NOMO-1 treated with dmso at 0.1 percent for 144 hours (cell line): ENCODE results near the gene SYNGR3.

ENCODE experiments used
- DNase-seq: peaks from one replicate; lab custom pipeline; 2025; ENCODE audit not compliant: unreplicated experiment; lab: John Stamatoyannopoulos, UW

The SYNGR3 gene

DNA sequence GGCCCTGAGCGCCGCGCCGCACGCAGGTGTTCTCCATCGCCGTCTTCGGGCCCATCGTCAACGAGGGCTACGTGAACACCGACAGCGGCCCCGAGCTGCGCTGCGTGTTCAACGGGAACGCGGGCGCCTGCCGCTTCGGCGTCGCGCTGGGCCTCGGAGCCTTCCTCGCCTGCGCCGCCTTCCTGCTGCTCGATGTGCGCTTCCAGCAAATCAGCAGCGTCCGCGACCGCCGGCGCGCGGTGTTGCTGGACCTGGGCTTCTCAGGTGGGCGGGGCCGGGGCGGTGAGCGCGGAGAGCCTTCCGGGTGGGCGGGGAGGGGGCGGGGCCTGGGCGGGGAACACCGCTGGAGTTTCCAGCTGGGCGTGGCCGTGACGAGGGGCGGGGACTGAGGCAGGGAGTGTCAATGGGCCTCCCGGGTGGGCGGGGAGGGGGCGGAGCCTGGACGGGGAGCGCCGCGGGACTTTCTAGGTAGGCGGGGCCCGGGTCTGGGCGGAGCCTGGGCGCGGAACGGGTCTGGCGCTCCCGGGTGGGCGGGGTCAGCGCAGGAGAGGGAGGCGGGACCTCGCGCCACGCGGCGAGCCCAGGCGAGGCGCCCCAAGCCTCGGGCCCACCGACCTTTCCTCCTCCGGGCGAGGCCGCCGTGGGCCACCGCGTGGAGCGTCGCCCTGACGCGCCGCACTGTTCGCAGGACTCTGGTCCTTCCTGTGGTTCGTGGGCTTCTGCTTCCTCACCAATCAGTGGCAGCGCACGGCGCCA is 2.4 kb downstream of the SYNGR3 start:
- DNase-seq: peak; percentile 79

- DNase-seq: no peak
These were observed 3.0 kb downstream of the SYNGR3 start for GRCh38 chr16:1992704-1993317.

DNA sequence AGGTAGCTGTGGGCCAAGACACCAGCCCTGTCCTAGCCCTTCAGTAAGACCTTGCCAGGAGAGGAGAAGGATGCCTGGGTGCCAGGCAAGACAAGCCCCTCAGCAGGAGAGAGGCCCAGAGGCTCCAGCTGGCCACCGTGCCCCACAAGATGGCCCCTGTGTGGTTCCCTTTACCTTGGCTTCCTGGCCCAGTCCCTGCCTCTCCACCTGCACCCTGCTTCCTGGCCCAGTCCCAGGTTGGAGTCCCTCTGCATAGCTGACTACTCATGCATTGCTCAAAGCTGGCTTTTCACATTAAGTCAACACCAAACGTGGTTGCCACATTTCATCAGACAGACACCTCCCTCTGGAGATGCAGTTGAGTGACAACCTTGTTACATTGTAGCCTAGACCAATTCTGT is 4.0 kb downstream of the SYNGR3 start:
- no peak for DNase-seq

DNA sequence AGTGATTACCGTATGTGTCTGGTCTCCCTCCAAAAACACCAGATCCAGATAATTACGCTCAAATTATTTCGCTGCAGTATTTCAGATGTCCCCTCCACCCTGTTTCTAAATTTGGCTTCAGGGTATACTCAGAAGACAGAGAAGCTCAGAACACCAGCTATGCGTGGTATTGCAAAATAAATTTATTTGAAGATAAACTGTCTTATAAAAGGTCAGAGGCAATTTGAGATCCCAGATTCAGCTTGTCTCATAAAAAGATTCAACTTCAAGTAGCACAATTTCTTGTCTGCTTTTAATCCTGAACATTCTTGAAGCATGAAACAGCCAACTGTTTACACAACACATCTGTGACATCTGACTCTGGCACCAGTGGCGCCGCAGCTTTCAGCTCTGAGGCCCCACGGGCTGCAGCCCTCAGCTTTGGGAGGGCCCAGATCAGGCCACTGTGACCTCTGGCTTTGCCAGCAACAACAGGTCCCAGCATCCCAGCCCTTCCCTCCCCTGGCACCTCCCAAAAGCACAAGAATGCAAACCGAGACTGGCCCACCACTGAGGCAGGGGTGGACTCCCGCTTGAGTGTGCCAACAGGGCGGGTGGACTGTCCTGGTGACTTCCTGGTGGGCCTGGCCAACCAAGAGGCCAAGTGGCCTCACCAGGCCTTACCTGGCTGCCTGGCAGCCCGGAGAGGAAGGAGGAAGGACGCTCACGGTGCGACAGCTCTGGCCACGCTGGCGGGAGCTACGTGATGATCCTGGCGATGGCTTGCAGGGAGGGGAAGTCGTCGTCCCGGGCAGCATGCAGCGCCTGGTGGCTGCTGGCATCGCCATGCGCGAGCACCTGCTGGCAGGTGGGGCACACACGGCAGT is 8.0 kb downstream of the SYNGR3 start:
- no peak for DNase-seq

DNA sequence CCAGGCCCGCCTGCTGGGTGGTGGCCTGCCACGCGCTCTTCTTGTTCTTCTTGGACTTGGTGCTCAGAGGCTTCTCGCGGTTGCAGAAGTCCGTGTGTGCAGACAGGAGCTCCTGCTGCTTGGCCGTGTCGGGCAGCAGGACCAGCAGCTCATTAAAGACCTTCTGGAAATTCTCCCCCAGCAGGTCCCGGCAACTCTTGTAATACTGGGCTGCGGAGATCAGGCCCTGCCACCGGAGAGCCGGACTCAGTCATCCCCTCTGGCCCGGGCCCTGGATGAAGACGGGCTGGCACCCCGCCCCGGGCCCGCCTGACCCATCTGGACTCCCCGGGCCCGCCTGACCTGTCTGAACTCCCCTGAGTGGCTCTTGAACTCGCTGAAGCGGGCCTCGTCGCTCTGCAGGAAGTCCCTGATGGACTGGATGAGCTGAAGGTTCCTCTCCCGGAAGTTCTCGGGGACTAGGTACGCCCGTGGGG is 8.6 kb downstream of the SYNGR3 start:
- no peak for DNase-seq

GRCh38 chr16:1998852-1999801 is 9.4 kb downstream of the SYNGR3 start:
- no peak for DNase-seq

DNA sequence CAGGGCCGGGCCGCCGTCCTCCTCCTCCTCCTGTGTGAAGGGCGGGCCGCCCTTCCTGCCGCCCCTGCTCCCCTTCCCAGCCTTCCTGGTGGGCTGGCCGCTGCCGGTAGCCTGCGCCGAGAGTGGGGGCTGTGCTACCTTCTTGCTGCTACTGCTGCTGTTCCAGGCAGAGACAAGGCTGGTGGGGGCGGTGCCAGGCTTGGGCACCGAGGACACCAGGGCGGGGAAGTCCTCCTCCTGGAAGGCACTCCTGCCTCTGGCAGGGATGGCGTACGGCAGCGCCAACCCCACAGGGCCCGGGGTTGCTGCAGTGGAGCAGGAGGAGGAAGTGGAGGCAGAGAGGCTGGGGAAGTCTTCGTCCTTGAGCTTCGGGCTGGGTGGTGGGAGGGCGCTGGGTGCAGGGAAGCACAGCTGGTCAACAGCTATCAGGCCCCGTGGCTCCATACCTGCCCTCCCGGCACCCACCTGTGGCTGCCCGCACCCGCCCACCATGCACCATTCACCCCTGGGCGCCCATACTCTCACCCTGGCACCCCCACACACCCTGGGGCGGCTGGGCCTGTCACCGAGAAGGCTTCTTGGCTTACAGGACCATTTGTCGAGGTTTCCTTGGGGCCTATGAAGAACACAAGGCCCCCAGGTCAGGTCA is 10.2 kb downstream of the SYNGR3 start:
- DNase-seq: no peak

DNA sequence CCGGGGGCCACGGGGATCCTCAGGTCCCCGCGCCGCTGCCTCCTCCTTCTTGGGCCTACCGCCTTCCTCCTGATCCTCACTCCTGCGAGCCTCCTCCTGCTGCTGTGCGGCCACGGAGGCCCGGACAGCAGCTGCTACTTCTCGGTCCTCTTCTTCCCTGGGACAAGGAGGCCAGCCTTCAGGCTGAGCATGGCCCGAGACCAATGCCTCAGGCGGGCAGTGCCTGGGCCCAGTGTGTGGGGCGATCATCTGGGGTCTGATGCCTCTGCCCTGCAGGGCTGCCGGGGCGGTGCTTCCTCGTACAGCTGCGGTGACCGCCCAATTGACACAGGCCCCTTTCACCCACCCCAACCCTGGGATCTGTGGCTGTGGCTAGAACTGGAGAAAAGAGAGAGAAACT is 11.3 kb downstream of the SYNGR3 start:
- no peak for DNase-seq

DNA sequence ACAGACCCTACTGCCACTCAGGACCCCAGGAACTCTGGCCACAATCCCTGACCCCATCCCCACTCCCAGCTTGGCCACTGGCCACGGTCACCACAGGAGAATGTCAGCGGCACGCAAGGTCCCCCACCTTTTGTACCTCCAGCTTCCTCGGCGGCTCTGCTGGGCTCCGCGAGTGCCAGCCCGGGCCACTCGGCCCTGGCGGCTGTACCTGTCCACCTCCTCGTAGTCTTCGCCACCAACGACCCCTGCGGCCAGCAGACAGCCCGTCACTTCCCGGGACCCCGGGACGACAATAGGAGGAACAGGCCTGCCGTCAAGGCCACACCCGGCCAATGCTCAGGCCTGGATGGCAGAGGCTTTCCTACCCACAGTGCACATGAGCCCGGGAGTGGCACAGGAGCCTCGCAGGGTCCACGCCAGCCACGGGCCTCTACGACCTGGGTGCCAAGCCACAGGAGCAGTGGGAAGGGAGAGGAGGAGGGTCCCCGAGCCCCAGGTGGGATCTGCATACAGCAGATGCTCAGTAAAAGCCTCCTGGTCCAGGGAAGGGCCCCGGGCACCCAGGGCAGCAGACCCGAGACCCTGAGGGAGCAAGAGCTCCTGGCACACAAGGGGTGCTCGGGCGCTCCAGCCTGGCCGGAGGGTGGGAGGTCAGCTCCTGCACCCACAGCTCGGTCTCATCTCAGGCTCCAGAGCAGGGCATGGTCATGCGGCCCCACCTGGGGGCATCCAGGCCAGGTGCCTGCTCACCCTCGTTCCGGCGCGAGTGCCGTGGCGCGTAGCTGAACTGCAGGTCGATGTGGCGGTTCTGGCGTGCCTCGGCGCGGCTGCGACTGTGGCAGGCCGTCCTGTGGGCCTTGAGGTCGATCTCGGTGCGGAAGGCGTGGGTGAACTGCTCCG is 11.9 kb downstream of the SYNGR3 start:
- no peak for DNase-seq

DNA sequence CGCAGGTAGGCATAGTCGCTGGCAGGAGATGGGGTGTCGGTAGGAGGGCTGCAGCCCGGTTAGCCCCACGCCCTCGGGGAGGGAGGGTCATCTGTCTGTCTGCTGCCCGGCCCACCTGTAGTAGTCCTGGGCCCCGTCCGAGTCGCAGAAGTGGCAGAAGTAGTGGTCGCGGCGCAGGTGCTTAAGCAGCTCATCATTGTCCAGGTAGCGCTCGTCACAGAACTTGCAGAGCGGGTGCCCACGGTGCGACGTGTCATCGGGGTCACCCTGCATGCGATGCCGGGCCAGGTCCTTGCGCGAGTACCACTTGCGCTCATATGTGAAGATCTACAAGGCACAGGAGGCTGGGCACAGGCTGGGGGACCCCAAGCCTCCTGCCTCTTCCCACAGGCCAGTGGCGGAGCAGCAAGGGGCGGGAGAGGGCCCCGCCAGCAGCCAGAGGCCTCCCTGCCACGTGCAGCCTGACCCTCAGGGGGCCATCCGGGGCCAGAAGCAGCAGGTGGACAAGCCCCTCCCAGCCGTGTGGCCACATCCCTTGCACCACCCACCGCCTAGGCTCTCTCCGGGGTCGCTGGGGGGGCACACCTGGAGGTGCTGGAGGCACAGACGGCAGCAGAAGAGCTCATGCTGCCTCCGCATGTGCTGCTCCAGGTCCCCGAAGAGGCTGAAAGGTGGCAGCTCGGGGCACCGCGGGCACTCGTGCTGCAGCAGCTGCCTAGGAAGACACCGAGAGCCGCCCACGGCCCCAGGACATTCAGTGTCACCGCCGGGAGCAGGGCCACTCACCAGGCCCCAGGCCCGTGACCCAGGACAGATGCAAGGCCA is 12.8 kb downstream of the SYNGR3 start:
- no peak for DNase-seq

DNA sequence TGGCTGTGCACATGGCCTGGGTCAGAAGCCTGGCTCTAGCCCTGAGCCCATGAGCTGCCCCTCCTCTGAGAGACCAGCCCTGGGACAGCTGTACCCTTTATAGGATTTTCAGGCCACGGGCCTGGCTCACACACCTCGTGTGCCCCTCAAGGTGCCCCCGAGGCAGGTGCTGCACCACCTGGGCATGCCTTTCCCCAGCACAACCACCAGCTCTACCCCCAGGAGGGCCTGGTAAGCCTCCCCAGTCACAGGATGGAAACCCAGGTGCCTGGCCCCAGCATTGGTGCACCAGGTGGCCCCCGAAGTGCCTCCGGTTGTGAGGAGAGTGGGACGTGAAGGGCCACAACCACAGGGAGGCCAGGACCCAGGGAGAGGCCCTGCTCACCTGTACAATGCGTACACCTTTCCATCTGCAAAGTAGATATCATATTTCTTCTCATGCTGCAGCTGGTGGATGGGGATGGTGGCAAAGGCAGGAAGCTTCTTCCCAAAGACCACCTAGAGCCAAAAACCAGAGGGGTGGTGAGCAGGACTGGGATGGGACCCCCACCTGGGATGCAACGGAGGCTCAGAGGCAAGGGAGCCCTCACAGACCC is 13.6 kb downstream of the SYNGR3 start:
- no peak for DNase-seq

DNA sequence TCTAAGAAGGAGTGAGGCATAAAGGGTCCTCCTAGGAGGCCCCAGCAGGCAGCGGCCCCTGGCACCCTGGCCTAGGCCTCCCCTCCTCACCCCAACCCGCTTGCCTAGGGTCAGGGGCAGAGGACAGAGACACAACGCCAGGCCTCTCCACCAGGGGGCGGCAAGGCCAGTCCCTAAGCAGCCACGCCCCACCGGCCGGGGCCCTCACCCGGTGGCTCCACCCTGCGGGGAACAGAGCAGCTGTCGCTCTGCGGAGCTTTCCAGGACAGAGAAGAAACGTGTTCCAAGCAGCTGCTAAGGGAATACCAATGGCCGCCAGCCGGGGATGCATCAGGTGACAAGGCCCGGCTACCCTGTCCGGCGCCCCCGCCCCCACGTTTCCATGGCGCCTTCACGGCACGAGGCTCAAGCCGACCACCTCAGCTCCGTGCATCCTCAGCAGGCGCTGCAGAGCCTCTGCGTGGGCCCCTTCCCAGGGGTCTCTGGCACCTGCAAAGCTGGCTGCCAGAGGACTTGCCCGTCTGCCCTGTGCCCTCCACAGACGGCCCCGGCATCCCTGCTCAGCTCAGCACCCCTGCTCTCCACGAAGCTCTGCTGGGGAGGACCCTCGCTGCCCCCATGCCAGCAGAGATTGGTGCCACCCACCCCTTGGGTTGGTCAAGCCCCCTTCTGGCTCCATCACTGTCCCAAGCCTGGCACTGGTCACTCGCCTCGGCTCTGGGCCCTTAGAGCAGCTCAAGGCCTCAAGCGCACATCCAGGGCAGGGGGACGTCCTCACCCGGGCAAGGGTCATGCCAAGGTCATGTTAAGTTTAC is 14.3 kb downstream of the SYNGR3 start:
- DNase-seq: peak; percentile 72

DNA sequence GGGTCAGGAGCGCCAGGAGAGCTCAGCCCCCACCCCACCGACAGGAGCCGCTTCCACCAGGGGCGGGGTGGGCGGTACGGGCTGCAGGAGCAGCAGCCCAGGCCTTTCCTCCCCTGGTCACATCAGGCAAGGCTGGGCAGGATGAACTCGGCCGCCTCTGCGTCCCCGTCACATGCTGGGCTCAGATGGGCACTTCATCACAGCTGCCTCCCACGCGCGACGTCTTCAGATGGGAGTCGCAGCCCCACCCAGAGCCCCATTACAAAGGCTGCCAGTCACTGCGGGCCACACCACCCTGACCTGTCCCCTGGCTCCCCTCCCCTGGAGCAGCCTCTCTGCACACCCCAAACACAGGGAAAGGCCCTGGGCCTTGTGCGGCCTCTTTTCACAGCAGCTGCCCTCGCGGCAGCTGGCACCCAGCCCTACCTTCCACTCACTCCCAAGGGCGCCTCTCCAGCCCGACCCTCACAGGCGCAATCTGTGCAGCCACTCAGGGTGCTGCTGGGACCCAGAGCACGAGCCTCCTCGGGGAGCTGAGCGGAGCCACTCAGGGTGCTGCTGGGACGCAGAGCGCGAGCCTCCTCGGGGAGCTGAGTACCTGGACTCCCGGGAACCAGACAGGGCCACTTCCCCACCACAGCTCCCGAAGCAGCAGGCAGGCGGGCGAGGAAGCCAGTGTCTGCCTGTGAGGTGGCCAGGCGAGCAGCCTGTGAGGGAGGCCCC is 15.2 kb downstream of the SYNGR3 start:
- no peak for DNase-seq

GRCh38 chr16:2005646-2006045 is 15.9 kb downstream of the SYNGR3 start:
- DNase-seq: no peak

GRCh38 chr16:2006317-2006716 is 16.5 kb downstream of the SYNGR3 start:
- no peak for DNase-seq

DNA sequence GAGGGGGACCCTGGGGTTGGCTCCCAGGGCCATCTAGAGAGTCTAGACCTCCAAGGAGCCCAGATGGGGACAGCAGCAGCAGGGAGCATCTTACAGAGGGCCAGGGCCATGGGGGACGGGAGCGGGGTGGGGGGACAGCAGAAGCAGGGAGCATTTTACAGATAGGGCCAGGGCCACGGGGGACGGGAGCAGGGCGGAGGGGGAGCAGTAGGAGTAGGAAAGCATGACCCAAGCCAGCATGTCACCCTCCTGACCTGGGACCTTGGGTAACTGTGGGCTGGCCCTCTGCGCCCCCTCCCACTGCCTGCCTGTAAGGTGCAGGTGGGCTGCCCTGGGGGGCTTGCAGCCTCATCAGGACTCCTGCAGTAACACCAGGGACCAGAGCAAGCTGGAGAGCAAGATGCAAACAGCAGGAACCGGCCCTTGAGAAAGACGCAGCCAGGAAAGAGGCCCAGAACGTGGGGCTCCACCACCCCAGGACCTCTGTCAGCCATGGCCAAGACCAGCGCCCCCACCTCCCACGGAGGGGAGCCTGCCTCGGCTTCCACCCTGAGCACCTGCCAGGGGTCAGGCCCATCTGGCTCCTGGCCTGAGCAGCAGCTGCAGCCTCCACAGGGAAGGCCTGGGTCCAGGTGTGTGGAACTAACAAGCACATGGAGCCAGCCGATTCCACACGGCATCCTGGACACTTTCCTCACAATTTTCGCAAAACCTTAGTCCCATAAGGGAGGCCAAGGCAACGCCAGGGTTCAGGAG is 17.5 kb downstream of the SYNGR3 start:
- DNase-seq: no peak
